GM15510 (cell line): ENCODE data around the gene DHRS12.

ENCODE experiments used
- POLR2A ChIP-seq: IDR thresholded peaks from 3 replicates; pipeline ENCODE4 v1.6.1; 2011; ENCODE audit warnings: borderline replicate concordance; ENCODE audit not compliant: insufficient read length; ENCODE audit errors: extremely low read depth

The DHRS12 gene

GRCh38 chr13:51805313-51805712 is 1.4 kb upstream of the DHRS12 start:
- no peak for TF ChIP-seq POLR2A

DNA sequence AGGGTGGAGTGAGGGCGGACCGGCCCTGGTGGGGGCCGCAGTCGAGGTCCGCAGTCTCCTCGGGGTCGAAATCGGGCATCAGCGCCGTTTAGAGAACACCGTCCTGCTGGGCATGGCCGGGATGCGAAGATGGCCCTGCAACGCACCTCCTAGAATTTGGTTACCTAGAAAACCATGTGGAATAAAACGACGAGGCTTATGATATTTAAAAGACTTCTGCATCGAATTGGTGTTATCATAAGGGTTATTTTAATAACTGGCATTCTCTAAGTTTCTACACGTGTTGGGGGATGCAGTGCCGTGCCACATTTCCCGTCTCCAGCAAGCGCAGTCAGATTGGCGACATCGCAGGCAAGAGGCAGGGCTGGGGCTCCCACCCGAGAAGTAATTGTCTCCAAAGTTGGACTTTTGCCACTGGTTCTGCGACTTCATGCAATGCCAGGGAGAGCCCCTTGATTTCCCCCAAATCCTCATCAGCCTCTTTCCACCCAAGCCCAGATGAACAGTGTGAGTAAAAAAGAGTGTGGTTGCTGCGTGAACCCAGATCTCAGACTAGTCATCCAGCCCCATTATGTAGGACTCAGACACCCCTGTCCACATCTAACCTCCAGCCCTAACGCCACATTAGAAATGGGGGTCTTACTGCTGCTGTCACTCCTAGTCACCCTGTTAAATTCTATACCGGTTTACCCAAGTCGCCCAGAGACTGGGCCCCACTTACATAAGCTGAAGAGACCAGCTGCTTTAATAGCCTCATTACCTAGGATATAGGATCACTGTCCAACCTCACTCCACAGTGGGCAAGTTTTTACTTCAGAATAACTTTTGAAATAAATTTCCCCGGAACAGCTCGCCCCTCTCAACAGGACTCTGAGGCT is 571 bp upstream of the DHRS12 start:
- TF ChIP-seq POLR2A, result no peak

- TF ChIP-seq POLR2A, result no peak
Observed at GRCh38 chr13:51802631-51803418, 1.1 kb downstream of the DHRS12 start.

DNA sequence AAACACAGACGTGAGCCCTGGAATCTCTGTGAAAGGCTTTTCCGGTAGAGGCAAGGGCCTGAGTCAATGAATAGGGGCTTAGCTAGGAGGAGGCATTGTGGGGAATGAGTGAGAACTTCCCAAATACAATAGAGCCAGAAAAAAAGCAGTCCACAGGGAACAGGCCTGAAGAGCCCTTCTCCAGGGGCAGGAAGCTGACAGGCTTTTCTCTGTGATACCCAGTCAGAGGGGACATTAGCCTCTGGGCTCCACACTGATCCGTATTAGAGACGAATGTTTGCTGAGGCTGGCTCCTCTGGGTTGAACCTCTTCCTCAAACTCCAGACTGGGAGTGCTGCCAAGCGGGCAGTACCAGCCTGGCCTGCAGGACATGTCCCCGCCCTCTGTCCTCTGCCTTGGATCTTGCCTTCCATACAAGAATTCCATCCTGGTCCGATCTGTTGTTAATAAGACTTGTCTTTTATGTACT is 2.3 kb downstream of the DHRS12 start:
- no peak for TF ChIP-seq POLR2A

GRCh38 chr13:51800486-51800885 is 3.5 kb downstream of the DHRS12 start:
- TF ChIP-seq POLR2A, result no peak

- TF ChIP-seq POLR2A, result no peak
Observed at GRCh38 chr13:51799261-51799660, 4.7 kb downstream of the DHRS12 start.

DNA sequence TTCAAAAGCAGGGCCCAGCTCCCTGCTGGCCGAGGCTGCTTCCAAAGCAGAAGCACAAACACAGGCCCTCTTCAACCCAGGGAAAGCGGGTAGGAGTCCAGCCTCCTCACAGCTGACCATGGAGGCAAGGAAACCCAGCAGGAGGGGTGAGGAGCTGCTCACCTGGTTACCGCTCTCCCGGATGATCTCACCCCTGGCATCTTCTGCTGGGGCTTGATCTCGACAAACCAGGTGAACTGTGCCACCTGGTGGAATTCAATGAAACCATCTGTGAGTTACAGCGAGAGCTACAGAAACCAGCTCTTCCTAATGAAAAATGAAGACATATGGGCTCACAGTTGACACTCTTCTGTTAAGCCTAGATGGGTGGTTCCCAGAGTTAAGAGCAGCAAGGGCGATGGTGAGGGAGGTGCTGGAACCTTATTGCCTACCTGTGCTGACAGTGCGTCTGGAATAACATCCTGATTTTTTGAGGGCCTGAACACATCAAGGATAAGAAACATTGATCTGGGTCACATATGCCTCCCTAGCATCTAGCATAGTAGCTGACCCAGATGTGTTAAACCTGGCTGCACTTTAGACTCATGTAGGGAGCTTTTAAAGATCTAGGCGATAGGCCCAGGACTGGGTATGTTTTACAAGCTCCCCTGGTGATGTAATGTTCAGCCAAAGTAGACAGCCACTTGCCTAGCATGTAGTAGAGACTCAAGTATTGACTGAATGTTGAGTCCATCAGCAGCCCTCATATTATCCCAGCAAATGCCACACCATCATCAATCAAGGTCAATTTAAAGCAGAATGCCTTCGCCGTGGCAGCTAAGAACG is 6.1 kb downstream of the DHRS12 start:
- TF ChIP-seq POLR2A, result no peak

DNA sequence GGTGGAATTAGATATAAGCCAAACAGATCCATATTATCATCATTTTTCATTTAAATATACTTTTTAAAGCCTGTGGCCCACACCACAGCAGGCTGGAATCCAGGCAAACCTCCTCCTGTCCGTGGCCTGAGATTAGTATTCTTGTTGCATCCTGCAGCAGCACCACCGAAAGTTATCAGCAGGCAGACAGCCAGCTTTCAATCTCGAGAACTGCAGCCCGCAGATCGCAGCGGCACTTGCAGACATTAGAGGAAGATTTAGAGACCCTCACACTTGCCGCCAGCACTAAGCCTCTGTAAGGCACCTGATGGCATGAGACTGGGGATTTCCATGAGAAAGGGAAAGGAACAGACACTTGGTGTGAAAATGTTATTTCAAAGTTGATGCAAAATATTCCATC is 7.4 kb downstream of the DHRS12 start:
- TF ChIP-seq POLR2A, result no peak

DNA sequence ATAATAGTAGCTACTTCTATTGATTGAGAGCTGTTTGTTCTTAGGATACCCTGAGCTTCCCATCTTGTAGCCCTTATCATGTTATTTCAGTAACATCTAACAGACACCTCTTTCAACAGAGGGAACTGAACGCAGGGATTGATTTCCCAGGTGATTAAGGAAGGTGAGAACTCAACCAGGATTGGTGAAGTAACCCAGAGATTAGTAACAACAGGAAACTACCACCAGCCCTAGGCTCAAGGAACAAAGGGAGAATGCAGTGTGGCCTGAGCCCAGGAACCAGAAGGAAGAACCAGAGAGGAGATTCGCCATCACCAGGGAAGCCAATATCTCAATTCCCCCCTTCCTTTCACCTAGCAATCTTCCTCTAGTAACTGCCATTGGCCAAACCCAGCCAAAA is 8.5 kb downstream of the DHRS12 start:
- TF ChIP-seq POLR2A, result no peak

DNA sequence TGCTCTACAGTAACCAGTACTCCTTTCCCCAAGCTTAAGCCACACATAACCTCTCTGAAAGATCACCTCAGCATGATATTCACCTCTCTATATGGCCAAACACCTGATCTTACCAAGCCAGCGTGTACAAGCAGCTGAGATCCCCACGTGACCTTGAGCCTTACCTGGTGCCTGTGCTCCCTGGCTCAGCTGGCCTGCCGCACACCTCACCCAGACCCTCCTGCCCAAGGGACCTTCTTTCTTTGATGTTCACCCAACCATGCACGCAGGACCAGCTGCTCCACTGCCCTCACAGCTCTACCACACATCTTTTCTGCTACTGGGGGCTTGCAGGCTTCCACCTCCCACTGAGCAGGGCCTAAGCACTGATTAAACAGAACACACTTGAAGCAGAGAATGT is 9.0 kb downstream of the DHRS12 start:
- no peak for TF ChIP-seq POLR2A

DNA sequence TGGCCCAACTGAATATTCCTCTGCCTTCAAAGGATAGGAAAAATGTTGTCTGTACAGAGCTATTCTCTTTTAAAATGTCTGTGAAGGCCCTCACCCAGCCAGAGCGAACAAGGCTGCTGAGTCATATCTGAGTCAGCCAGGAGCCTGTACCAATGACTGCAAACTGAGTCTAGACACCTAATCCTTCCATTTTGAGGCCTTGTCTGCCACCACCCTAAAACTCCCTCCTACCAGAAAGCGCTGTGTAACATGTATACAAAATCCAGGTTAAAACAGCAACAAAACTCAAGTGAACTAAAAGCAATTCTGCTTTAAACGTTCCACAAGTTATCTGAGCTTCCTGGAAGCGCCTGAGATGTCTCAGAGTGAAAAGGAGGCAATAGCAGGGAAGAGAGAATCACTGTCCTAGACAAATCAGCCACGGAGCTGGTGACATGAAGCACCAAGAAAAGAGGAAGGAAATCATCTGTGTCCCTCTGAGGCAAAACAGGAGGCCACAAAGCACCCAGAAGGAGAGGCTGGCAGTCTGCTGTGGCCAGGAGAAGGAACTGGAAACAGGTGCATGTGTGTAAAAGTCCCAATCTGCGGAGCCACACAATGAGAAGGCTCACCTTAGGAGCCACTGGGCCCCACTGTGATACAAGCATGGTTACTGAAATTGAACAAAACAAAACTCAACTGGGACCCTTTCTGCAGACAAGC is 10.2 kb downstream of the DHRS12 start:
- no peak for TF ChIP-seq POLR2A

DNA sequence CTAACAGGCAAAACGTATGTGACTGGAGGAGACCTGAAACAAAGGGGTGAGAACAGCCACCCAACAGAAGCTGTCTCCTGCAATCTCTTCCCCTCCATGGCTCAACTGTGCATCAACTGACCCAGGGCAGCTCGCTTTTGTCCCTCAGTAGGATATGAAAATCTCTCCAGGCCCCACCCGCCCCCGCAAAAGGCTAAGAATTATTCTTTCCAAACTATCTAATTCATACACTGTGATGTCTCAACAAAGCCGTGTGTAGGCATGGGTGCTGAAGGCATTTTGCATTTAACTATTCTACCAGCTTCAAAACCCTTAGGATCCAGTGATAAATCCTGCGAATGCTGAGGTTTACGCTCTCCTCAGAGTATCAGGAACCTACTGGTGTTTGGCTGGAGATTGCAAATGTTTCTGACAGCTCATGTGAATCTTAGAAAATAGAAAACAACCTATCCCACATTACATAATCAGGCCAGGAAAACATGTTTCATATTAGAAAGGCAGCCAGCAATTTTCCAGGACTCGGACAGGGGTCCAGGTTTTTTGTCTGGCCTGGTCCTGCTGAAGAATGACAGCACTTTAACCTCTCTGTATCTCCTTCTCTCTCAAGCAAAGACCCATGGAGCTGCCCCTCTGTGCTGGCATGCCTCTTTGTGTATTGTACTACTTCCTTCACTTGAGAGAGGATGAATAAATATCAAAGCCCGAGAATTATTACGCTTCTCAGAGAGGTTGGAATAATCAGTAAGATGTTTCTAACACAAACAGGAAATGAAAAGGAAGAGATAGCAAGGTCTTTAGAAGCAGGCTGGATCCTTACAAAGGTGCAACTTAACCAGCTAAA is 17.3 kb downstream of the DHRS12 start:
- TF ChIP-seq POLR2A, result no peak

DNA sequence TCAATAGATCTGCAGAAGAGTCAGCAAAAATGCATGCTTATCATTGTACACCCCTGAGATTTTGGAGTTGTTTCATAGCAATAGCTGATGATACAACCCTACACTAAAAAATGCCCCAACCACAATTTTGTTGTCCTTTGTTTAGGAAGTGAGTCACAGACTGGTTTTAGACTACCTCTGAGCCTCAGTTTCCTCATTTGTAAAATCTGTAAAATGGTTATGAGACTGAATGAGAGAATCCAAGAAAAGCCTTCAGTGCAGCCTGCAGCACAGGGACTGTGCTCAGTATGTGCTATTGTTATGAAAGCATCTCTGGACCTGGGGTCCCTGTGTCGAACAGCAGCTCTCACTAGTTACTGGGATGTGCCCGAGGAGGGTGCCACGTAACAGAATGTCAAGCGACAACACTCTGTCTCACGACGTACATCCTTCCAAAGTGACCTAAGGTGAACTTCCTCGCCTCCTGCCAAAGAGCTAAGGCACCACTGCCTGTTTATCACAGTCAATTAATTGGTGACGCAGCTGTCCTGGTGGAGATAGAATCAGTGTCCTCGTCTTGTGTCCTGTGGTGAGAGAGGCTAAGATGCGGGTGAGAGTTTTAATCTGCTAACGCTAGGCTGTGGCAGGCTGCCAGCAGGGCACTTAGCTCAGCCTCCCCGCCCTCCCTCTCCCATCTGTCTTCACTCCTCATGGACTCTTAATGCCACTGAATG is 18.1 kb downstream of the DHRS12 start:
- no peak for TF ChIP-seq POLR2A

DNA sequence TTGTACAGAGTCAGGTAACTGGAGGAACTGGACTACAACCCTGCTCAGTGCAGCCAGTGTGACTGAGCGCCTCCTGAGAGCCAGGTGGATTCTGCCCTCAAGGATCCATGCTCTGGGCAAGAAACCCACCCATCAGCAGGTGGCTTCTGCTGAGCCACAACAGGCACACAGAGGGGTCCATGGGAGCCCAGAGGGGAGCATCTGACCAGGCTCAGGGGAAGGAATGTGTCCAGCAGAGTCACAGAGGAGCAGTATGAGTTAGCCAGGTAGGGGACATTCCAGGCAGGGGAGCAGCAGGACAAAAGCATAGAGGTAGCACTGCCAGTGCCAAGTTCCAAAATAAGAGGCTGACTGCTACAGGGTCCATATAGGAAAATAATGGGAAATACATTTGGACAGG is 19.9 kb downstream of the DHRS12 start:
- TF ChIP-seq POLR2A, result no peak
